Measurements from ENCODE around the gene STXBP4. TPM values are rescaled to one million over a fixed set of nuclear protein-coding genes. Genes with fewer than 3 reads are reported as not detected.

Gene STXBP4
- total RNA-seq, 1 experiment from 2014 or later = 13.6 TPM

GRCh38 chr17:55090079-55090492 is 121.5 kb downstream of the STXBP4 start:
- ATAC-seq = peak; percentile 85
- no peak overlapping the region for H2AFZ ChIP-seq (ENCODE audit: low read depth, low read length, poor library complexity, severe bottlenecking)
- CTCF ChIA-PET = interaction anchor here (1.0 kb wide), 1 partner anchor 206 kb away, joined by 3 read pairs; no protein-coding TSS in a partner anchor

GRCh38 chr17:55093353-55093752 is 124.8 kb downstream of the STXBP4 start:
- TF ChIP-seq ZNF274 (IDR thresholded peaks at IDR 0.05; ENCODE audit: low read depth, low read length) = no peak
- TF ChIP-seq EGR1 (IDR thresholded peaks at IDR 0.05; ENCODE audit: low read depth) = no peak
- no peak for TF ChIP-seq SRF (IDR thresholded peaks at IDR 0.05; ENCODE audit: low read depth)
- TF ChIP-seq SP1 (IDR thresholded peaks at IDR 0.05; ENCODE audit: low read depth) = no peak
- TF ChIP-seq POLR2A (IDR thresholded peaks at IDR 0.05; ENCODE audit: borderline replicate concordance, extremely low read depth, insufficient read depth, insufficient read length) = no peak
- TF ChIP-seq REST (IDR thresholded peaks at IDR 0.05; ENCODE audit: low read depth) = no peak
- no peak for TF ChIP-seq FOSL1 (IDR thresholded peaks at IDR 0.05; ENCODE audit: low read depth)
- no peak for TF ChIP-seq CTCF (IDR thresholded peaks at IDR 0.05 in 2 of 3, conservative IDR thresholded peaks at IDR 0.05 in 1 of 3; ENCODE audit: borderline replicate concordance in 1 of 3, insufficient read depth in 1 of 3, low read depth in 2 of 3, low read length in 2 of 3)
- no peak overlapping the region for H2AFZ ChIP-seq (ENCODE audit: low read depth, low read length, poor library complexity, severe bottlenecking)
- H3K79me2 ChIP-seq (ENCODE audit: insufficient read depth, low read length) = no peaks in the 10 kb centered on the region
- no peaks in the 10 kb centered on the region for H3K9me2 ChIP-seq (ENCODE audit: insufficient read depth)
- no peaks in the 10 kb centered on the region for H3K36me3 ChIP-seq (ENCODE audit: control insufficient read depth in 1 of 2, insufficient read depth in 2 of 2, low read length in 2 of 2)
- POLR2A ChIA-PET = no interaction called here
- no peak overlapping the region for H3K27ac ChIP-seq (ENCODE audit: low read depth, low read length)
- H3K4me2 ChIP-seq (ENCODE audit: low read length) = no peak overlapping the region
- no peaks in the 10 kb centered on the region for H3K9me3 ChIP-seq (ENCODE audit: control insufficient read depth in 1 of 2, insufficient read depth in 1 of 2, low read depth in 1 of 2, low read length in 2 of 2)
- H3K27me3 ChIP-seq (ENCODE audit: insufficient read depth, low read length) = no peaks in the 10 kb centered on the region
- H3K4me1 ChIP-seq (ENCODE audit: control insufficient read depth in 1 of 2, insufficient read depth in 2 of 2, low read length in 2 of 2) = peaks cover 14 to 16% of the 10 kb centered on the region in 2 experiments
- H3K9ac ChIP-seq (ENCODE audit: low read length) = no peak overlapping the region
- RAD21 ChIA-PET (ENCODE audit: low non-redundant PET in 1 of 2, low total read pairs in 2 of 2, uncharacterized antibody in 2 of 2, unreplicated experiment in 2 of 2) = no interaction called here
- intact Hi-C loops (cut with micrococcal nuclease) = no loop called here
- H3K4me3 ChIP-seq (replicated peaks in 1 of 2; ENCODE audit: low read depth in 1 of 2, low read length in 2 of 2) = no peak overlapping the region
- BruUV-seq (replicated peaks) = no TSS peak
- DNase-seq (ENCODE audit: low read depth, low spot score) (no peak), ATAC-seq (no peak)
- no peaks in the 10 kb centered on the region for H4K20me1 ChIP-seq (ENCODE audit: insufficient read depth)
- CTCF ChIA-PET = no interaction called here

More at GRCh38 chr17:55090079-55090492, 121.5 kb downstream of the STXBP4 start:
- Histone ChIP-seq H3K36me3 (ENCODE audit: control insufficient read depth in 1 of 2, insufficient read depth in 2 of 2, low read length in 2 of 2) (no peaks in the 10 kb centered on the region), H3K4me2 (ENCODE audit: low read length) (peak overlapping the region; percentile 47), H3K9me3 (ENCODE audit: control insufficient read depth in 1 of 2, insufficient read depth in 1 of 2, low read depth in 1 of 2, low read length in 2 of 2) (0 out of 4 replicates have a peak, but pooled peaks cover 0 to 3% of the 10 kb centered on the region in 2 experiments), H3K79me2 (ENCODE audit: insufficient read depth, low read length) (no peaks in the 10 kb centered on the region), H3K9ac (ENCODE audit: low read length) (no peak overlapping the region), H3K9me2 (ENCODE audit: insufficient read depth) (no peaks in the 10 kb centered on the region), H3K27me3 (ENCODE audit: insufficient read depth, low read length) (no peaks in the 10 kb centered on the region), H3K4me1 (ENCODE audit: control insufficient read depth in 1 of 2, insufficient read depth in 2 of 2, low read length in 2 of 2) (peaks cover 24 to 28% of the 10 kb centered on the region in 2 experiments), H3K4me3 (replicated peaks in 1 of 2; ENCODE audit: low read depth in 1 of 2, low read length in 2 of 2) (no peak overlapping the region), H3K27ac (ENCODE audit: low read depth, low read length) (peak overlapping the region; percentile 33; the same call in 1 of the 2 replicates), H4K20me1 (ENCODE audit: insufficient read depth) (no peaks in the 10 kb centered on the region)
- RAD21 ChIA-PET (ENCODE audit: low non-redundant PET in 1 of 2, low total read pairs in 2 of 2, uncharacterized antibody in 2 of 2, unreplicated experiment in 2 of 2) = no interaction called here
- TF ChIP-seq SP1 (IDR thresholded peaks at IDR 0.05; ENCODE audit: low read depth) (0 out of 2 replicates have a peak, but pooled peaks have one; percentile 6), TCF7L2 (IDR thresholded peaks at IDR 0.05; ENCODE audit: borderline replicate concordance, extremely low read depth, insufficient read depth, insufficient read length) (no peak), EGR1 (IDR thresholded peaks at IDR 0.05; ENCODE audit: low read depth) (no peak), JUND (IDR thresholded peaks at IDR 0.05) (0 out of 2 replicates have a peak, but pooled peaks have one; percentile 26), SIN3A (IDR thresholded peaks at IDR 0.05; ENCODE audit: low read depth) (no peak)
- POLR2A ChIA-PET = interaction anchor here (1.4 kb wide), 1 partner anchor 148 kb away, joined by 3 read pairs; no protein-coding TSS in a partner anchor
- DNase-seq (ENCODE audit: low read depth, low spot score) = peak; percentile 34
- no TSS peak for BruUV-seq (replicated peaks)
- intact Hi-C loops (cut with micrococcal nuclease) = no loop called here
